Gastroesophageal sphincter (tissue), 2 donors: Measurements from ENCODE around the gene SDC1.
"Not testable (repeated sequence)": the region's sequence is repeated elsewhere in the genome, so short reads cannot be mapped to it uniquely, and the experiment has no call there.

Source experiments
- POLR2A ChIP-seq, 2 donors: fragments of 450-650 bp; IDR thresholded peaks; one replicate each; pipeline ENCODE4 v1.6.1; 2017; ENCODE audit warnings: antibody characterized with exemption in 2 of 2, mild to moderate bottlenecking in 2 of 2, moderate library complexity in 1 of 2
- POLR2AphosphoS5 ChIP-seq: sonication (generic); formaldehyde crosslinking; IDR thresholded peaks from one replicate; pipeline ENCODE4 v1.6.1; 2017; ENCODE audit warnings: antibody characterized with exemption

DNA sequence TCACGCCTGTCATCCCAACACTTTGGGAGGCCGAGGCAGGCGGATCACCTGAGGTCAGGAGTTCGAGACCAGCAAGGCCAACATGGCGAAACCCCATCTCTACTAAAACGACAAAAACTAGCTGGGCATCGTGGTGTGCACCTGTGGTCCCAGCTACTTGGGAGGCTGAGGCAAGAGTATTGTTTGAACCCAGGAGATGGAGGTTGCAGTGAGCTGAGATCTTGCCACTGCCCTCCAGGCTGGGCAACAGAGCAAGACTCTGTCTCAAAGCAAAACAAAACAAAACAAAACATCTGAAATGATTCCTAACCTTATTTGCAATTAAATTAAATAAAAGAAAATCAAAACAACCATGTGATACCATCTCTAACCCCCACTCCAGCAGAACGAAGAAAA is 29.9 kb downstream of the SDC1 start:
- TF ChIP-seq POLR2A (IDR thresholded peaks at IDR 0.05); POLR2AphosphoS5: not testable (repeated sequence)
